ENCODE measurements around the gene PNMA6F.
"Not testable (repeated sequence)": the region's sequence is repeated elsewhere in the genome, so short reads cannot be mapped to it uniquely, and the experiment has no call there.

PNMA6F gene

DNA sequence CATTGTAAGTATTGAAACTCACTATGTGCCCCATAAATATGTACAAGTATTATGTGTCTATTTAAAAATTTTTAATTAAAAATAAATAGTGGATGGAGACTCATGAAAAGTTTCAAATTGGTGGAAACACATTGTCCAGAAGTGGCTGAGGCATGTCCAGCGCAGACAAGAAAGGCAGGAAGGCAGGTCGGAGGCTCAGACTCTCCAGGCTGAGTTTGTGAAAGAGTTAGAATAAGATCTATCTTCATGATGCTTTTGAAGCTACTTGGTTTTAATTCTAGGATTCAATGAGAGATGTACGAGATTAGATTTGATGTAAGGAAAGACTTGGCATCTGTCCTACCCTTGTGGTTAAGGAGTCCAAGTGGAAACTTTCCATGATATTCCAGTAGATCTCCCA, 19.8 kb downstream of the PNMA6F start:
- DNase-seq: no peak

DNA sequence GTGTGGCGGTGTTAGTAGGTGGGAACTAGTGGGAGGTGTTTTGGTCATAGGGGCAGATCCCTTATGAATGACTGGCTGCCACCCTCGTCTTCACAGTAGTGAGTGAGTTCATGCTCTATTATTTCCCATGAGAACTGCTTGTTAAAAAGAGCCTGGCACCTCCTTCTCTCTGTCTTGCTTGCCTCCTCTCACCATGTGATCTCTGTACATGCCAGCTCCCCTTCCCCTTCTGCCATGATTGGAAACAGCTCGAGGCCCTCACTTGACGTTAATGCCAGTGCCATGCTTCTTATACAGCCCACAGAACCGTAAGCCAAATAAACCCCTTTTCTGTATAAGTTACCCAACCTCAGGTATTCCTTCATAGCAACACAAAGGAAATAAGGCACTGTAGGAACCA, 21.7 kb downstream of the PNMA6F start:
- DNase-seq: no peak

DNA sequence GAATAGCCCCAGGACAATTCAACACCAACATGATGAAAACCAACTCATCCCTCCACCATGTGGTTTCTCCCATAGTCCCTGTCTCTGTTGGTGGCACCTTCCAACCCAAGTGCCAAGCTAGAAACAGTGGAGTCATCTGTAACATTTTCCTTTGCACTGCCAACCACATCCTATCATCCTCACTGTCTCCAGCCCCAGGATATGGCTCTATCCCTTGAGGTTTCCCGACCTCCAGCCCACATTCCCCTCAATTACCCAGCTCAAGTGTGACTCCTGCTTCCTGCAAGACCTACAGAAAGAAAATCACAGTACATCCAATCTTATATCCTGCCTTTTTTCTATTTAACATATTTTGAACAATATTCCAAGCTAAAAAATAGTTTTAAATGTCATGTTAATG, 24.2 kb downstream of the PNMA6F start:
- no peak for DNase-seq

DNA sequence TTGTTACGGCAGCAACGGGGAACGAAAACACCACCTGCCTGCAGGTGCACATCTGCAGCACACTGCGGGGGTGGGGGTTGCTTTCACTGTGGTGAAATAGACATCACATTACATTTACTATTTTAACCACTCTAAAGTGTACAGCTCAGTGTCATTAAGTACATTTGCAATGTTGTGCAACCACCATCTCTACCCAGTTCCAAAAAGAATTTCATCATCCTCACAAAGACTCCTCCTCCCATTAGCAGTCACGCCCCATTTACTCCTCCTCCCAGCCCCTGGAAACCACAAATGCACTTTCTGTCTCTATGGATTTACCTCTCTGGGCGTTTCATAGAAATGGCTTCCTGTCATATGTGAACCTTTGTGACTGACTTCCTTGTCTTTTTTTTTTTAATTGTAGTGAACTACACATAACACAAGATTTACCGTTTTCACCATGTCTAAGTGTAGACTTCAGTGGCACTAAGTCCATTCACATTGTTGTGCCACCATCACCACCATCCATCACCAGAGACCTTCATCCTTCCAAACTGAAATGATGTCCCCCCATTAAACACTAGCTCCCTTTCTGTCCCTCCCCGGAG, 28.0 kb downstream of the PNMA6F start:
- not testable (repeated sequence) for DNase-seq

DNA sequence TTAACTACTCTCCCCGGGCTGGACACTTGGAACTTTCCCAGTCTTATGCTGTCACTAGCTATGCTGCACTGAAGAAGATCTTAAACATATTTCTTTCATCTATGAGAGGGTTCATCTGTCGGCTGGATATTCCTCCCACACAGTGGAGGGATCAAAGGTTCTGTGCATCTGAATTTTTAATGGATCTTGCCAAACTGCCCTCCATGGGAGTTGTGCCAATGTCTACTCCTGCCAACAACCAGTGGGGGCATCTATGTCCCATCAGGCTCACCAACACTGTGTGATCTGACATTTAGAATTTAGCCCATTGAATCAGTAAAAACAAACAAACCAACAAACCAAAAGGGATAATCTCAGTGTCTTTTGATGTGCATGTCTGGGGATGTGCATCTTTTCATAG, 32.8 kb downstream of the PNMA6F start:
- DNase-seq: not testable (repeated sequence)

DNA sequence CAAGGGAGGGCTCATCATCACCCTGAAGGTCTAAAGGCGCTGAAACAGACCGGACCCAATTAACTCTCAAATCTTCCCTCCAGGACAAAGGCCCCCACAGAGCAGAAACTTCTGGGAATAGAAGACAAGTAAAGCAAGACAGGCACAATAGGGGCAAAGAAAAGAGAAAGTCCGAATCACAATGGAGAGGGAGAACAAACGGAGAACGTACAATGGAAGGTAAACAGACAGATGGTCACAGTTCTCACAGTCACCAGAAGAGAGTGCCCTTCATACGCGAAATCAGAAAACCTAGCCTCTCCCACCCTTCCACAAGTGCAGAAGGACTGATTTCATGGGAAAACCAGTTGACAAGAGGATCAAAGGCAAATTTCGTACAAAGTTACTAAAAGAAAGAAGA, 35.9 kb downstream of the PNMA6F start:
- DNase-seq: not testable (repeated sequence)

DNA sequence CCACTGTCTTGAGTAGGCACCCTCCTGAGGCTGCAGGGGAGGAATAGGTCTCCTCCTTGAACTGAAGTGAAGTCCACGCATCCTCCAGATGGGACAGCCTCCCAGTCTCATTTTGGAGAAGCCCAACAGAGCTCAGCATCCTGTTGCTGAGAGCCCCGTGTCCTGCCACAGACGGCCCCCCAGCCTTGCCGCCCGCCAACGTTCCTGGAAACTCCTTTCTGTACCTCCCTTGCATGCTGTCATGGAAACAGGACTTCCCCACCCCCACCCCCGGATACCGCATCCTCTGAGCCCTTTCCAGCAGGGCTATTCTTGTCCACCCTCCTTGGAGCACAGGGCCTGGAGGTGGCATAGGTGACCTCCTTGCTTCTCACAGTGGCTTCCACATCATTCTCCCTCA, 37.6 kb downstream of the PNMA6F start:
- not testable (repeated sequence) for DNase-seq

DNA sequence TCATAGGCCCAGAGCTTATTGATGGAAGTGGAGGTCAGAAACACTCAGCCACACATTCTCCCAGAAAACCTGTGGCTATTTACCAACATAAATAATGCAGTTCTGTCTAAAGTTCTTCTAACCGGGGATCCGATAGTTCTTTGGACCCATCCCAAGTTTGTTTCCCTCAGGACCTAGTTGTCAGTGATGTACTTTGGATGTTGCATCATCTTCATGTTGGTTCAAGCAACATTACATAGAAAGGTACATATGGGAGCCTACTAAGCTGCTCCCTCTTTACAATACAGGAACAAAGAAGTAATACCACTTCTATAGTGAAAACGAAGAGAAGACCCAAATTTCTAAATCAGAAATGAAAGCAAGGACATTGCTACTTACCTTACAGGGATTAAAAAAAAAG, 39.8 kb downstream of the PNMA6F start:
- not testable (repeated sequence) for DNase-seq

DNA sequence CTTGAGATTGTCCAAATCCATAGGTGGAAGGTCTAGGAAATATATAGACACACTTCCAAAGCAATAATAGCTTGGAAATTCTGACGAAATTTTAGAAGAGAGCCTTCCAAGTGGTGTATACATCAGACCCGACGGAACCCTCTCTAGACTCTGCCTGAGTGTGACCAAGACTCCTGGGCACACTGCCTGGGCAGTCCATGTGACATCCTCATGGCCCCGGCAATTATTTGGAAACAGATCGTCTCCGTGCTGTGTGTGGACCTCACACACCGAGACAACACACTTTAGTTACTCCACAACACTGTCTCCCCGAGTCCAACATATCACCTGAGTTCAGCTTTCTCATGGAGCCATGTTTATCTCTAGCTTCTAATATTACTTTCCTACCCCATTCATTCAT, 42.3 kb downstream of the PNMA6F start:
- not testable (repeated sequence) for DNase-seq

DNA sequence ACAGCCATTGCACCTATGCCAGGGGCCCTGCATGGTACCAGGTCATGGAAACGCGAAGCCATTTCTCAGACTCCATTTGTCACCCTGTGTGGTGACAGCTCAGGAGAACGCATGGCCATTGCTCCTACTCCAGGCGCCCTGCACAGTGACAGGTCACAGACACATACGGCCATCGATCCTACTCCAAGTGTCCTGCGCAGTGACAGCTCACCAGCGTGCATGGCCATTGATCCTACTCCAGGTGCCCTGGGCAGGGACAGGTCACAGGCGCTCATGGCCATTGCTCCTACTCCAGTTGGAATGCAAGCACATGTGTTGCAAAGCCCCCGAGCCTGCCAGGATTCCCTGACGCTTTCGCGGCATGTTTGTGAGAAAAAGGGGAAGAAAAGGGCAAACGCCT, 45.5 kb downstream of the PNMA6F start:
- DNase-seq: not testable (repeated sequence)

DNA sequence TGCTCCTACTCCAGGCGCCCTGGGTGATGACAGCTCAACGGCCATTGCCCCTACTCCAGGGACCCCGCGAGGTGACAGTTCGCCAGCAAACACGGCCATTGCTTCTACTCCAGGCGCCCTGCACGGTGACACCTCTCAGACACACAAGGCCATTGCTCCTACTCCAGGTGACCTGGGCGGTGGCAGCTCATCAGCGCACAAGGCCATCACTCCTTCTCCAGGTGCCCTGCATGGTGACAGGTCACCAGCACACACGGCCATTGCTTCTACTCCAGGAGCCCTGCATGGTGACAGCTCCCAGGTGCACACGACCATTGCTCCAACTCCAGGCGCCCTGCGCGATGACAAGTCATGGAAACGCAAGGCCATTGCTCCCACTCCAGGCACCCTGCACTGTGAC, 46.1 kb downstream of the PNMA6F start:
- not testable (repeated sequence) for DNase-seq

DNA sequence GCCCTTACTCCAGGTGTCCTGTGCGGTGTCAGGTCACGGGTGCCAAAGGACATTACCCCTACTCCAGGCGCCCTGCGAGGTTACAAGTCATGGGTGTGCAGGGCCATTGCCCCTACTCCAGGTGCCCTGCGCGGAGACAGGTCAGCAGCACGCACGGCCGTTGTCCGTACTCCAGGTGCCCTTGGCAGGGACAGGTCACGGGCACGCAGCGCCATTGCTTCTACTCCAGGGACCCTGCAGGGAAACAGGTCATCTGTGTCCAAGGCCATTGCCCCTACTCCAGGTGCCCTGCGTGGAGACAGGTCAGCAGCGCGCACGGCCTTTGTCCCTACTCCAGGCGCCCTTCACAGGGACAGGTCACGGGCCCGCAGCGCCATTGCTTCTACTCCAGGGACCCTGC, 49.0 kb downstream of the PNMA6F start:
- not testable (repeated sequence) for DNase-seq

DNA sequence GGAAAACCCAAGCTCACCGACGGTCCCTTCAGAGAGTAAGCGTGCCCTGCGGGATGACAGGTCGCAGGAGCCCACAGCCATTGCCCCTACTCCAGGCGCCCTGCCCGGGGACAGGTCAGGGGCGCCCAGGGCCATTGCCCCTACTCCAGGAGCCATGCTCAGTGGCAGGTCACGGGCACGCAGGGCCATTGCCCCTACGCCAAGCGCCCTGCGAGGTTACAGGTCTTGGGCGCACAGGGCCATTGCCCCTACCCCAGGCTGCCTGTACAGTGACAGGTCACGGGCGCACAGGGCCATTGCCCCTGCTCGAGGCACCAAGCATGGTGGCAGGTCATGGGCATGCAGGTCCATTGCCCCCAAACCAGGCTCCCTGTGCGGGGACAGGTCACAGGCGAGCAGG, 49.5 kb downstream of the PNMA6F start:
- DNase-seq: not testable (repeated sequence)

Data from HCEC 1CT (cell line).